ENCODE data around the gene SLC37A1. TPM values are rescaled to one million over a fixed set of nuclear protein-coding genes. Genes with fewer than 3 reads are reported as not detected.
"Not testable (repeated sequence)": the region's sequence is repeated elsewhere in the genome, so short reads cannot be mapped to it uniquely, and the experiment has no call there.

The SLC37A1 gene
- total and polyA plus RNA-seq, 10 donors = 6.9 to 31.4 (median 23.2) TPM

DNA sequence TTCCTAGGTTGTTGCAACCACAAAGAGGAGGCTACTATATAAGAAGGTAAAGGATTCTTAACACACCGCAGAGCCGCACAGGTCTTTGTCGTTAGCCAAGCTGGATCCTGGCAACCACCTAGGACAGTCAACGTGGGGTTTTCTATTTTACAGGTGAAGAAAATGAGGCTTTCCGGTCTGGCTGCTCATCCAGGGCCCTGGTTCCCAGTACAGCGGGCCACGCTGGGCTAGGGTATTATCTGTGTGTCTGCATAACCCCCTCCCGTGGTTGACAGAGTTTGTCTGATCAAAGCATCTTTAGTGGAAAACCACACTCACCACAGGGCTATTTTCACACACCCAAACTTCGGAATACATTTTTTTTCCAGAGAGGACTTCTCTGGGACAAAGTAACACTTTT, 100.7 kb downstream of the SLC37A1 start:
- H3K4me1 ChIP-seq = peaks cover 0 to 19% (median 3%) of the 10 kb centered on the region in 6 donors
- H3K9me3 ChIP-seq = peaks cover 0 to 25% (median 17%) of the 10 kb centered on the region in 8 donors
- intact Hi-C loops (cut with DNase I; ENCODE audit: low total_unique reads) = no loop called here
- H3K36me3 ChIP-seq = no peaks in the 10 kb centered on the region
- TF ChIP-seq, protein P1, sequence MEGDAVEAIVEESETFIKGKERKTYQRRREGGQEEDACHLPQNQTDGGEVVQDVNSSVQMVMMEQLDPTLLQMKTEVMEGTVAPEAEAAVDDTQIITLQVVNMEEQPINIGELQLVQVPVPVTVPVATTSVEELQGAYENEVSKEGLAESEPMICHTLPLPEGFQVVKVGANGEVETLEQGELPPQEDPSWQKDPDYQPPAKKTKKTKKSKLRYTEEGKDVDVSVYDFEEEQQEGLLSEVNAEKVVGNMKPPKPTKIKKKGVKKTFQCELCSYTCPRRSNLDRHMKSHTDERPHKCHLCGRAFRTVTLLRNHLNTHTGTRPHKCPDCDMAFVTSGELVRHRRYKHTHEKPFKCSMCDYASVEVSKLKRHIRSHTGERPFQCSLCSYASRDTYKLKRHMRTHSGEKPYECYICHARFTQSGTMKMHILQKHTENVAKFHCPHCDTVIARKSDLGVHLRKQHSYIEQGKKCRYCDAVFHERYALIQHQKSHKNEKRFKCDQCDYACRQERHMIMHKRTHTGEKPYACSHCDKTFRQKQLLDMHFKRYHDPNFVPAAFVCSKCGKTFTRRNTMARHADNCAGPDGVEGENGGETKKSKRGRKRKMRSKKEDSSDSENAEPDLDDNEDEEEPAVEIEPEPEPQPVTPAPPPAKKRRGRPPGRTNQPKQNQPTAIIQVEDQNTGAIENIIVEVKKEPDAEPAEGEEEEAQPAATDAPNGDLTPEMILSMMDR (IDR thresholded peaks at IDR 0.05 in 8 of 11, conservative IDR thresholded peaks at IDR 0.05 in 3 of 11) = no peak
- TF ChIP-seq POLR2AphosphoS5 (IDR thresholded peaks at IDR 0.05) = no peak
- no peak for TF ChIP-seq POLR2A (IDR thresholded peaks at IDR 0.05)
- H3K27ac ChIP-seq = no peak overlapping the region
- H3K4me3 ChIP-seq = peak overlapping the region in 1 of 8 donors; percentile 21
- peaks cover 0 to 35% (median 24%) of the 10 kb centered on the region in 7 donors for H3K27me3 ChIP-seq (replicated peaks in 1 of 7)
- 53 to 62% (median 60%) methylated on average over 9 of the region's 9 CpGs for WGBS, 5 donors
- peak; percentile 16 for DNase-seq

GRCh38 chr21:42614811-42615351, 101.2 kb downstream of the SLC37A1 start:
- WGBS, 5 donors = 23 to 33% (median 26%) methylated on average over 13 to 14 of the region's 14 CpGs
- Histone ChIP-seq H3K36me3 (no peaks in the 10 kb centered on the region), H3K4me3 (peak overlapping the region in 1 of 8 donors; percentile 21), H3K4me1 (peaks cover 0 to 19% (median 3%) of the 10 kb centered on the region in 6 donors), H3K27me3 (replicated peaks in 1 of 7) (peaks cover 0 to 39% (median 24%) of the 10 kb centered on the region in 7 donors), H3K27ac (peak overlapping the region in 1 of 8 donors; percentile 40), H3K9me3 (peaks cover 0 to 20% (median 16%) of the 10 kb centered on the region in 8 donors)
- TF ChIP-seq, protein P1 (IDR thresholded peaks at IDR 0.05 in 8 of 11, conservative IDR thresholded peaks at IDR 0.05 in 3 of 11) = no peak
- TF ChIP-seq POLR2A (IDR thresholded peaks at IDR 0.05) (no peak), POLR2AphosphoS5 (IDR thresholded peaks at IDR 0.05) (no peak)
- intact Hi-C loops (cut with DNase I; ENCODE audit: low total_unique reads) = no loop called here
- DNase-seq = peak; percentile 72

- WGBS, 5 donors = 41 to 93% (median 79%) methylated on average over 2 to 5 of the region's 5 CpGs
- H3K36me3 ChIP-seq; H3K4me3 ChIP-seq; H3K27ac ChIP-seq; DNase-seq; intact Hi-C loops (cut with DNase I; ENCODE audit: low total_unique reads): not testable (repeated sequence)
- Histone ChIP-seq H3K9me3 (peaks cover 0 to 18% (median 16%) of the 10 kb centered on the region in 8 donors), H3K4me1 (peaks cover 0 to 19% (median 3%) of the 10 kb centered on the region in 6 donors), H3K27me3 (replicated peaks in 1 of 7) (peaks cover 0 to 44% (median 24%) of the 10 kb centered on the region in 7 donors)
Measured at GRCh38 chr21:42615377-42615776, 101.7 kb downstream of the SLC37A1 start.

- H3K27me3 ChIP-seq (replicated peaks in 1 of 7) = peaks cover 0 to 47% (median 24%) of the 10 kb centered on the region in 7 donors
- peak; percentile 2 for DNase-seq
- TF ChIP-seq POLR2A (IDR thresholded peaks at IDR 0.05) (no peak), POLR2AphosphoS5 (IDR thresholded peaks at IDR 0.05) (no peak)
- TF ChIP-seq, protein P1 (IDR thresholded peaks at IDR 0.05 in 8 of 11, conservative IDR thresholded peaks at IDR 0.05 in 3 of 11) = no peak
- intact Hi-C loops (cut with DNase I; ENCODE audit: low total_unique reads) = no loop called here
- no peaks in the 10 kb centered on the region for H3K36me3 ChIP-seq
- H3K4me3 ChIP-seq = no peak overlapping the region
- H3K27ac ChIP-seq = no peak overlapping the region
- 56 to 62% (median 61%) methylated on average over 3 of the region's 3 CpGs for WGBS, 5 donors
- peaks cover 0 to 19% (median 3%) of the 10 kb centered on the region in 6 donors for H3K4me1 ChIP-seq
- H3K9me3 ChIP-seq = peaks cover 0 to 18% (median 16%) of the 10 kb centered on the region in 8 donors
Measured at GRCh38 chr21:42615924-42616323, 102.3 kb downstream of the SLC37A1 start.

Data from spleen (tissue), 11 donors.